Subcutaneous abdominal adipose tissue (tissue), 5 donors: ENCODE measurements around the gene SURF1.

Experiments
- H3K27ac ChIP-seq: one replicate; pipeline ENCODE4 v1.7.0; 2013; ENCODE audit warnings: low read depth, mild to moderate bottlenecking, inconsistent platforms, low read length, moderate library complexity
- H3K27me3 ChIP-seq, 5 donors: one replicate each; pipeline ENCODE4 v1.7.0; 2013; ENCODE audit warnings: low read length in 5 of 5, inconsistent platforms in 1 of 5; ENCODE audit not compliant: control insufficient read depth in 5 of 5, insufficient read depth in 4 of 5
- H3K36me3 ChIP-seq, 5 donors: one replicate each; pipeline ENCODE4 v1.7.0; 2013; ENCODE audit warnings: low read length in 5 of 5; ENCODE audit not compliant: control insufficient read depth in 5 of 5, insufficient read depth in 5 of 5
- H3K4me1 ChIP-seq, 5 donors: one replicate each; pipeline ENCODE4 v1.7.0; 2013; ENCODE audit warnings: low read length in 5 of 5, mild to moderate bottlenecking in 3 of 5, moderate library complexity in 1 of 5; ENCODE audit not compliant: control insufficient read depth in 5 of 5, insufficient read depth in 5 of 5
- H3K4me3 ChIP-seq, 5 donors: one replicate each; pipeline ENCODE4 v1.7.0; 2013; ENCODE audit warnings: low read length in 5 of 5, low read depth in 1 of 5
- H3K9ac ChIP-seq, 5 donors: one replicate each; pipeline ENCODE4 v1.7.0; 2013; ENCODE audit warnings: low read length in 5 of 5, mild to moderate bottlenecking in 4 of 5, moderate library complexity in 3 of 5
- H3K9me3 ChIP-seq, 5 donors: one replicate each; pipeline ENCODE4 v1.7.0; 2013; ENCODE audit warnings: low read length in 5 of 5; ENCODE audit not compliant: control insufficient read depth in 5 of 5
- donor health status: healthy.
- donor health status: healthy.
- donor health status: healthy.
- donor health status: healthy.
- donor health status: healthy.

Gene SURF1

GRCh38 chr9:133367778-133368177, 11.5 kb upstream of the SURF1 start:
- Histone ChIP-seq H3K27me3 (no peaks in the 10 kb centered on the region), H3K9ac (peak overlapping the region in 1 of 5 donors; percentile 21), H3K9me3 (no peaks in the 10 kb centered on the region), H3K36me3 (peaks cover 6 to 72% (median 62%) of the 10 kb centered on the region in 5 donors), H3K4me3 (peak overlapping the region in 2 of 5 donors; percentile 6 to 22), H3K4me1 (peaks cover 28 to 62% (median 57%) of the 10 kb centered on the region in 5 donors), H3K27ac (peak overlapping the region; percentile 75)

- H3K9me3 ChIP-seq, result no peaks in the 10 kb centered on the region
- peak overlapping the region; percentile 75 for H3K27ac ChIP-seq
- no peaks in the 10 kb centered on the region for H3K27me3 ChIP-seq
- H3K9ac ChIP-seq, result no peak overlapping the region
- no peak overlapping the region for H3K4me3 ChIP-seq
- H3K4me1 ChIP-seq, result peaks cover 28 to 62% (median 51%) of the 10 kb centered on the region in 5 donors
- peaks cover 6 to 74% (median 67%) of the 10 kb centered on the region in 5 donors for H3K36me3 ChIP-seq
Observed at GRCh38 chr9:133367221-133367620, 10.9 kb upstream of the SURF1 start.

GRCh38 chr9:133366435-133366834, 10.1 kb upstream of the SURF1 start:
- Histone ChIP-seq H3K9me3 (no peaks in the 10 kb centered on the region), H3K36me3 (peaks cover 6 to 80% (median 73%) of the 10 kb centered on the region in 5 donors)

GRCh38 chr9:133362359-133363044, 6.2 kb upstream of the SURF1 start:
- Histone ChIP-seq H3K36me3 (peaks cover 6 to 92% (median 77%) of the 10 kb centered on the region in 5 donors), H3K4me1 (peaks cover 3 to 39% (median 18%) of the 10 kb centered on the region in 5 donors), H3K27me3 (no peaks in the 10 kb centered on the region), H3K27ac (no peak overlapping the region), H3K9me3 (no peaks in the 10 kb centered on the region), H3K9ac (no peak overlapping the region), H3K4me3 (no peak overlapping the region)

More at GRCh38 chr9:133366435-133366834, 10.1 kb upstream of the SURF1 start:
- H3K4me1 ChIP-seq, result peaks cover 24 to 54% (median 43%) of the 10 kb centered on the region in 5 donors
- H3K27ac ChIP-seq, result no peak overlapping the region
- H3K27me3 ChIP-seq, result no peaks in the 10 kb centered on the region
- H3K4me3 ChIP-seq, result no peak overlapping the region
- no peak overlapping the region for H3K9ac ChIP-seq

- peaks cover 6 to 83% (median 68%) of the 10 kb centered on the region in 5 donors for H3K36me3 ChIP-seq
- H3K4me1 ChIP-seq, result peaks cover 2 to 39% (median 23%) of the 10 kb centered on the region in 5 donors
- no peak overlapping the region for H3K27ac ChIP-seq
- no peaks in the 10 kb centered on the region for H3K27me3 ChIP-seq
- no peak overlapping the region for H3K9ac ChIP-seq
- H3K4me3 ChIP-seq, result no peak overlapping the region
- H3K9me3 ChIP-seq, result no peaks in the 10 kb centered on the region
Observed at GRCh38 chr9:133361507-133362092, 5.3 kb upstream of the SURF1 start.

GRCh38 chr9:133360400-133361393, 4.4 kb upstream of the SURF1 start:
- Histone ChIP-seq H3K9ac (peak overlapping the region in 1 of 5 donors; percentile 0), H3K27me3 (no peaks in the 10 kb centered on the region), H3K4me3 (no peak overlapping the region), H3K36me3 (peaks cover 2 to 74% (median 59%) of the 10 kb centered on the region in 5 donors), H3K9me3 (no peaks in the 10 kb centered on the region), H3K27ac (no peak overlapping the region), H3K4me1 (peaks cover 2 to 43% (median 28%) of the 10 kb centered on the region in 5 donors)

GRCh38 chr9:133359399-133360175, 3.3 kb upstream of the SURF1 start:
- Histone ChIP-seq H3K9me3 (no peaks in the 10 kb centered on the region), H3K27ac (no peak overlapping the region), H3K4me1 (peaks cover 3 to 55% (median 36%) of the 10 kb centered on the region in 5 donors), H3K9ac (peak overlapping the region in 1 of 5 donors; percentile 42), H3K4me3 (no peak overlapping the region), H3K36me3 (peaks cover 0 to 66% (median 48%) of the 10 kb centered on the region in 5 donors), H3K27me3 (no peaks in the 10 kb centered on the region)

- H3K36me3 ChIP-seq, result peaks cover 0 to 65% (median 37%) of the 10 kb centered on the region in 5 donors
- peak overlapping the region in 1 of 5 donors; percentile 41 for H3K9ac ChIP-seq
- H3K27me3 ChIP-seq, result no peaks in the 10 kb centered on the region
- H3K4me3 ChIP-seq, result peak overlapping the region in 2 of 5 donors; percentile 72 to 78
- H3K27ac ChIP-seq, result no peak overlapping the region
- no peaks in the 10 kb centered on the region for H3K9me3 ChIP-seq
- H3K4me1 ChIP-seq, result peaks cover 2 to 53% (median 36%) of the 10 kb centered on the region in 5 donors
Observed at GRCh38 chr9:133357656-133358055, 1.4 kb upstream of the SURF1 start.

GRCh38 chr9:133355881-133356357, 368 bp downstream of the SURF1 start:
- H3K4me3 ChIP-seq, result peak overlapping the region; percentile 72 to 88 (median 78)
- peaks cover 1 to 65% (median 37%) of the 10 kb centered on the region in 5 donors for H3K36me3 ChIP-seq
- no peaks in the 10 kb centered on the region for H3K27me3 ChIP-seq
- no peak overlapping the region for H3K27ac ChIP-seq
- H3K9me3 ChIP-seq, result peaks cover 0 to 2% (median 0%) of the 10 kb centered on the region in 5 donors
- H3K9ac ChIP-seq, result peak overlapping the region in 4 of 5 donors; percentile 79 to 87 (median 84)
- H3K4me1 ChIP-seq, result peaks cover 2 to 57% (median 37%) of the 10 kb centered on the region in 5 donors
